Breast epithelium (tissue), 4 donors: ENCODE measurements around the gene MRGPRD. TPM values are rescaled to one million over a fixed set of nuclear protein-coding genes. Genes with fewer than 3 reads are reported as not detected.
A peak's percentile ranks its signal among the peaks of the same experiment; 100 is the strongest.

Experiments
- DNase-seq, 2 donors: peaks; one replicate each; pipeline ENCODE4 v3.0.0-alpha.2; 2019; ENCODE audit warnings: low spot score in 2 of 2
- H3K27ac ChIP-seq, 2 donors: fragments of 200-600 bp; sonication (generic) in 1 of 2; one replicate each; pipeline ENCODE4 v1.5.1; 2016 to 2019; ENCODE audit warnings: mild to moderate bottlenecking in 1 of 2
- H3K27me3 ChIP-seq, 2 donors: fragments of 200-600 bp; sonication (generic) in 1 of 2; one replicate each; pipeline versions ENCODE4 v1.5.1 to v1.6.0; 2017 to 2019; ENCODE audit warnings: control low read depth in 1 of 2, mild to moderate bottlenecking in 1 of 2
- H3K36me3 ChIP-seq: fragments of 200-600 bp; one replicate; pipeline ENCODE4 v1.5.1; 2019
- H3K4me1 ChIP-seq, 2 donors: fragments of 200-600 bp; sonication (generic); one replicate each; pipeline ENCODE4 v1.5.1; 2016 to 2019; ENCODE audit warnings: control low read depth in 1 of 2
- H3K4me3 ChIP-seq, 3 donors: fragments of 200-600 bp; sonication (generic); 1 replicate in 2 of 3; 2 replicates in 1 of 3; pipeline ENCODE4 v1.5.1; 2016 to 2019; ENCODE audit warnings: mild to moderate bottlenecking in 3 of 3, moderate library complexity in 2 of 3
- H3K9me3 ChIP-seq, 2 donors: fragments of 200-600 bp; sonication (generic) in 1 of 2; one replicate each; pipeline ENCODE4 v1.5.1; 2016 to 2019; ENCODE audit warnings: control low read depth in 1 of 2
- CTCF ChIP-seq, 3 donors: fragments of 450-650 bp; IDR thresholded peaks; one replicate each; pipeline ENCODE4 v1.5.1; 2016 to 2017; ENCODE audit warnings: antibody characterized with exemption in 3 of 3, mild to moderate bottlenecking in 3 of 3, moderate library complexity in 3 of 3
- POLR2A ChIP-seq: fragments of 450-650 bp; IDR thresholded peaks from one replicate; pipeline ENCODE4 v1.6.1; 2016; ENCODE audit warnings: antibody characterized with exemption, mild to moderate bottlenecking, moderate library complexity
- POLR2AphosphoS5 ChIP-seq, 3 donors: sonication (generic); formaldehyde crosslinking; IDR thresholded peaks; one replicate each; pipeline ENCODE4 v1.6.1; 2017; ENCODE audit warnings: antibody characterized with exemption in 3 of 3
- intact Hi-C: fragments of 100-400 bp; cut with DNase I; formaldehyde crosslinking; loops from one replicate; pipeline ENCODE4 v1.15.1; 2023; ENCODE audit warnings: low total_unique reads
- total RNA-seq, 3 donors: library from RNA; depleted of rRNA; stranded (reverse); fragments of >200 nt; gene quantifications; one replicate each; pipeline ENCODE4 v1.1.0, GENCODE V29; 2016

The MRGPRD gene
- total RNA-seq, result not detected

GRCh38 chr11:68980776-68981065 is at the start of gene MRGPRD:
Gene MRGPRD, minus strand, starts transcription at chr11:68980986. Its CDS starts 0 bp downstream, at chr11:68980986.
- DNase-seq, result peak in 1 of 2 donors; percentile 10
- no peaks in the 10 kb centered on the region for H3K4me1 ChIP-seq
- intact Hi-C loops, result no loop called here
- peaks cover 0 to 4% of the 10 kb centered on the region in 2 donors for H3K9me3 ChIP-seq
- TF ChIP-seq CTCF (IDR thresholded peaks at IDR 0.05), result no peak
- no peak for TF ChIP-seq POLR2A
- TF ChIP-seq POLR2AphosphoS5 (IDR thresholded peaks at IDR 0.05), result no peak
- H3K27me3 ChIP-seq, result no peaks in the 10 kb centered on the region
- no peaks in the 10 kb centered on the region for H3K36me3 ChIP-seq
- no peak within 1 kb of the TSS for H3K27ac ChIP-seq
- H3K4me3 ChIP-seq, result no peak within 1 kb of the TSS

- H3K9me3 ChIP-seq, result no peaks in the 10 kb centered on the region
- no peak overlapping the region for H3K4me3 ChIP-seq
- no peaks in the 10 kb centered on the region for H3K36me3 ChIP-seq
- no peaks in the 10 kb centered on the region for H3K27me3 ChIP-seq
- intact Hi-C loops, result no loop called here
- DNase-seq, result no peak
- no peak overlapping the region for H3K27ac ChIP-seq
- TF ChIP-seq POLR2A (no peak), POLR2AphosphoS5 (IDR thresholded peaks at IDR 0.05) (no peak), CTCF (IDR thresholded peaks at IDR 0.05) (no peak)
- peaks cover 0 to 3% of the 10 kb centered on the region in 2 donors for H3K4me1 ChIP-seq
Measured at GRCh38 chr11:69030301-69030700, 49.5 kb upstream of the MRGPRD start.

GRCh38 chr11:69027704-69028372 is 47.1 kb upstream of the MRGPRD start:
- intact Hi-C loops, result no loop called here
- TF ChIP-seq CTCF (IDR thresholded peaks at IDR 0.05), result no peak
- TF ChIP-seq POLR2A, result no peak
- no peak for TF ChIP-seq POLR2AphosphoS5 (IDR thresholded peaks at IDR 0.05)
- no peak for DNase-seq

GRCh38 chr11:69024509-69024908 is 43.7 kb upstream of the MRGPRD start:
- no peak for TF ChIP-seq CTCF (IDR thresholded peaks at IDR 0.05)
- no peak for TF ChIP-seq POLR2A
- TF ChIP-seq POLR2AphosphoS5 (IDR thresholded peaks at IDR 0.05), result no peak
- no peak for DNase-seq
- Histone ChIP-seq H3K4me1 (no peaks in the 10 kb centered on the region), H3K27me3 (no peaks in the 10 kb centered on the region), H3K9me3 (no peaks in the 10 kb centered on the region), H3K27ac (no peak overlapping the region), H3K4me3 (no peak overlapping the region), H3K36me3 (no peaks in the 10 kb centered on the region)
- intact Hi-C loops, result no loop called here

More at GRCh38 chr11:69027704-69028372, 47.1 kb upstream of the MRGPRD start:
- Histone ChIP-seq H3K9me3 (no peaks in the 10 kb centered on the region), H3K27ac (no peak overlapping the region), H3K27me3 (no peaks in the 10 kb centered on the region), H3K4me1 (peaks cover 0 to 3% of the 10 kb centered on the region in 2 donors), H3K4me3 (no peak overlapping the region), H3K36me3 (no peaks in the 10 kb centered on the region)

GRCh38 chr11:69022260-69022659 is 41.5 kb upstream of the MRGPRD start:
- Histone ChIP-seq H3K4me3 (no peak overlapping the region), H3K9me3 (no peaks in the 10 kb centered on the region), H3K4me1 (no peaks in the 10 kb centered on the region), H3K36me3 (no peaks in the 10 kb centered on the region), H3K27me3 (no peaks in the 10 kb centered on the region), H3K27ac (no peak overlapping the region)
- intact Hi-C loops, result no loop called here
- no peak for DNase-seq
- no peak for TF ChIP-seq POLR2AphosphoS5 (IDR thresholded peaks at IDR 0.05)
- TF ChIP-seq POLR2A, result no peak
- no peak for TF ChIP-seq CTCF (IDR thresholded peaks at IDR 0.05)
